Erythroblast (primary cell): Measurements from ENCODE around the gene WDR89.

ENCODE experiments used
- GATA1 ChIP-seq: IDR thresholded peaks from 2 replicates; pipeline ENCODE4 v1.6.1; 2011; ENCODE audit warnings: low read depth, mild to moderate bottlenecking, control low read depth, low read length, moderate library complexity
- POLR2A ChIP-seq: IDR thresholded peaks from 2 replicates; pipeline ENCODE4 v1.6.1; 2011; ENCODE audit warnings: mild to moderate bottlenecking, low read length

DNA sequence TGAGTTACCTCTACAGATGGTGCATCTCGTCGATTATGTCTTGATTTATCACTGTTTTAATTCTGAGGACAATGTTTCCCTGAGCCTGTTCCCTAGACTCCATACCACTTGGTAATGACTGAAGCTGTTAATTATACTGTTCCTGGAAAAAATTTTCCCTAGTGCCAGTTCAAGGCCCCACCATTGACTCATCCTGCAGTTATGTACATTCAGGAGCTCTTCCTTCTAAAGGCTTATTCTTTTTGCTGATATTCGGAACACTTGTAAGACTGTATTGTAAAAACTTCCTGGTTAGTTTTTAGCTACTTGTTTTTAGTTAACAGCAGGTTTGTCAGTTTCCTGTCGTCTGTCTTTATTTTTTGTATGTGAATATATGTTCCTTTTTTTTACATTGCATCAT lies 68.1 kb downstream of the WDR89 start:
- TF ChIP-seq POLR2A (no peak), GATA1 (no peak)
